Muscle of back (tissue), 11 donors: ENCODE results near the gene TRPC3. TPM values are rescaled to one million over a fixed set of nuclear protein-coding genes. Genes with fewer than 3 reads are reported as not detected.
A peak's percentile ranks its signal among the peaks of the same experiment; 100 is the strongest.
"Not testable (repeated sequence)": the region's sequence is repeated elsewhere in the genome, so short reads cannot be mapped to it uniquely, and the experiment has no call there.

Experiments used
- DNase-seq, 3 donors: peaks; one replicate each; pipeline versions ENCODE4 v3.0.0 to v3.0.0-alpha.2; 2013
- polyA plus RNA-seq, 10 donors: library from polyadenylated mRNA; unstranded; fragments of 120-200 nt; gene quantifications; one replicate each; pipeline ENCODE4 v1.2.1, GENCODE V29; 2013; ENCODE audit not compliant: insufficient read length in 10 of 10

The TRPC3 gene
- polyA plus RNA-seq, 10 donors, result 0.59 to 1.7 (median 0.84) TPM

DNA sequence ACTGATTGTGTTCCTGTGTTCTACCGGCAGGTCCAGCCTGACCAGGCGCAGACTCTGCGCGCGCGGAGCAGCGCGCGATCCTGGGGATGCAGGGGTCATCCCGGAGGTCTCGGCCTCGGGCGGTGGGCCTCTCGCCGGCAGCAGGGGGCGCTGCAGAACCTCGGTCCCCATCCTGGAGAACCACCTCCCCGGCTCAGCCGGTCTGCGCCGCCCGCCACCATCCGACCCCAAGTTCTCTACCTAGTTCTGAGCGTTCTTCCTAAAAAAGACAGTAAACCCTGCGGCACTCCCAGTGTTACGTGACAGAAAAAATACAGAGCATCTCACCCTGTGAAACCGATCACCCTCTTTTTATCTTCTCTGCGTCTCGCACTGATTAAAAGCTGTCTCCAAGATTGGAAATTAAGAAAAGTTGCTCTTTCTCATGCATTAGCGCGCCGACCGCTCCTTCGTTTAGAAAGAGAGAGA is 1.6 kb downstream of the TRPC3 start:
- DNase-seq, result peak; percentile 64 to 92 (median 86)

DNA sequence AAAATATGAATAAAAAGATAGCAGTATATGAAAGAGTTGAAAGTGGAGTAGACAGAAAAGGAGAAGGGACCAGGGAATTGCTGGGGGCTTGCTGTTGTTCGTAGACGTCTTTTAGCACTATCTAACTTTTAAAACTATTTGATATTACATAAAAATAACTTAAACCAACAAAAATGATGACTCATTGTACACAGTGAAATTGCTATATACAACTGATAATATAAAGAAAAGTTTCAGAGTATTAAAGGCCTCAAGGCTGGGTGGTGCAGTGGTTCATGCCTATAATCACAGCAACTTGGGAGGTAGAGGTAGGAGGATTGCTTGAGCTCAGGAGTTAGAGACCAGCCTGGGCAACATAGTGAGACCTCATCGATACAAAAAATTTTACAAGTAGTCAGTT is 5.2 kb downstream of the TRPC3 start:
- DNase-seq, result no peak

DNA sequence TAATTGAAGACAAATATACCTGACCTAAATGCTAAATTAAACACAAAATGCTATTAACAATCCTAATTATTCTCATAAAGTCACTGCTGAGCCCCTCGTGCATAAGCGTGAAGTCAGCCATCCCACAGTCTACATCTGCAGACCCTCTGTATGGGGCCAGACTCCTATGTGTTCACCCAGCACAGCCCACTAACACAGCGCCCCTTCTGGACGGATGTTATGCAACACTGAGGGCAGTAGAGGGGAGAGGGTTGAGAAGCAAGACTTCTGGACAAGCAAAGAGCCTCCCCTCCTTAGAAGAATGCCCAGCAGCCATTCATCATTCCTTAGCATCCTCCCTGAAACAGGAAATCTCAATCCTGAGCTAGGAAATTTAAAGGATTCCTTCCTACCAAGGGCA is 7.9 kb downstream of the TRPC3 start:
- DNase-seq, result no peak

DNA sequence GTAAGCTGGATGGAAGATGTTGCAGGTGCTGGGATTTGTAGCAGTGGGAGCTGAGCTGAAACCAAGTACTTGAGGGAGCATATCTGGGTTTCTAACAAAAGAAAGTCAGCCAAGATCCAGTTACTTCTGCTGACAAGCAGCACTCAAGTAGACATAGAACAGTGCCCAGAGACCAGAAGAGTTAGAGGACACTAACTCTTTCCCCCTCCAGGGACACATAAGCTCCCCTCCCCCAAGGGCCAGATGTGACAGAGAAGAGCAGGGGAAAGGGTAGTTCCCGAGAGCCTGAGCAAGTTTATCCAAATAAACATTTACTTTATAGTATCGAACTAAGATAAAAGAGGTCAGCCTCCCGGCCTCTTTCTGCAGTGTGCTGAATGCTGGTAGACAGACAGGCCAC is 12.2 kb downstream of the TRPC3 start:
- DNase-seq, result no peak

DNA sequence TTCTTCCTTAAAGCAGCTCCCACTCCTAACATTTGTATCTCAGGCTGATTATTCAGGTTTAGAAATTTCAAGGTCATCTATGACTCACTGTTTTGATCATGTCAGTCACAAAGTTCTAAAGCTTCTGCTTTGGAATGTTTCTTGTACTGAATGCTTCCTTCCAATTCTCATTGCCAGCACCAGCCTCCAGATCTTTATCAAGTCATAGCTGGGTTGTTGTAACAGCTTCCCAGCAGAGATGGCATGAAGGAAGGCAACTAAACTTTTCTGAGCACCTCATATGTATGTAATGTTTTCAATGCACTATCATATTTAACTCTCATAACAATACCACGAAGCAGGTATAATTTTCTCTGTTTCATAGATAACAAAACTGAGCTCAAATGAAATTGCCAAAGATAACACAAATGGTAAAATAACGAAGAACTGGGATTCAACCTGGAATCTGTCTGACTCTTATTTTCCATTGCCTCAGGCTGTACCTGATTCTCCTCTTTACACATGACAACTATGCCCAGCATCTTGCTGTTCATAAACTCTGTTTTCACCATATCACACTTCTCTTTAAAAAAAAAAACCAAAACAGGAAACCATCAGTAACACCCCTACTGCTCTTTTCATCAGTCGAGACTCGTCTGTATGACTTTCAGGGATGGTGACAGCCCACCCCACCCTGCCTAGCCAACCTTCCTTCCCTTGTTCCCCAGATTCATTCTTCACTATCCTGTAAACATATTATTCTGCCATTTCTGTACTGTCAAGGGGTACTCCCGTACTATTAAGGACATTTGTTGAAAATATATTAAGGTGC is 13.4 kb downstream of the TRPC3 start:
- DNase-seq, result no peak

DNA sequence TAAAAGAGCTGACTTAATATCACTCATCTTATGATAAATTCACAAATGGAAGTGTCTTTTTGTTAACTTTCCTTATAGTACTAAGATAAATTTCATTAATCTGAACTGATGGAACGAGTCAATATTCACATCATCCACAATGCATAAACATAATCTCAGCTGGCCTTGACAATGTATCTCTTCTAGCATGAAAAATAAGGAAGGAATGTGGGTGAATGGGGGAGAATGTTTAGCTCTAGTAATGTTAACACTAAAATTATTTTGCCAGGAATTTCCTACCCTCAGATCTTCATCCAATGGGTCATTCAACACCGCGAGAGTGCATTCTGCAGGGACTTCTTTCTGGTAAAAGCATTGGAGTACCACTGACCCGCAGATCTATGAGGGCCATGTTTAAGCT is 15.8 kb downstream of the TRPC3 start:
- DNase-seq, result no peak

DNA sequence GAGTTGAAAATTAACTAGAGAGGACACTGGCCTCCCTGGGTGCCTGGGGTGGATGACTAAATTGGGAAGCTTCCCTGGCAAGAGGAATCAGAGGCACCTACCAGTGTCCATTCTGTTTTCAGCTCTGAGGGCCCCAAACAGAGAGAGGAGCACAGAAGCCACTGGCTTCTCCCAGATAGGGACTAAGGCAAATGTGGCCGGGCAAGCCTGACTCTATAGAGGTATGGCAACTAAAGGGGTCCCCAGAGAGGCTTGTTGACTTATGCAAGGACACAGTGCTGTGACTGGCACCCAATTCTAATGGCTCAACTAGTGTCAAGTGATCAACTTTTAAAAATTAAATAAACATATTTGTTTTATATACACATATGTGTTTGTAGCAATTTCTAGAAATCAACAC is 17.2 kb downstream of the TRPC3 start:
- no peak for DNase-seq

DNA sequence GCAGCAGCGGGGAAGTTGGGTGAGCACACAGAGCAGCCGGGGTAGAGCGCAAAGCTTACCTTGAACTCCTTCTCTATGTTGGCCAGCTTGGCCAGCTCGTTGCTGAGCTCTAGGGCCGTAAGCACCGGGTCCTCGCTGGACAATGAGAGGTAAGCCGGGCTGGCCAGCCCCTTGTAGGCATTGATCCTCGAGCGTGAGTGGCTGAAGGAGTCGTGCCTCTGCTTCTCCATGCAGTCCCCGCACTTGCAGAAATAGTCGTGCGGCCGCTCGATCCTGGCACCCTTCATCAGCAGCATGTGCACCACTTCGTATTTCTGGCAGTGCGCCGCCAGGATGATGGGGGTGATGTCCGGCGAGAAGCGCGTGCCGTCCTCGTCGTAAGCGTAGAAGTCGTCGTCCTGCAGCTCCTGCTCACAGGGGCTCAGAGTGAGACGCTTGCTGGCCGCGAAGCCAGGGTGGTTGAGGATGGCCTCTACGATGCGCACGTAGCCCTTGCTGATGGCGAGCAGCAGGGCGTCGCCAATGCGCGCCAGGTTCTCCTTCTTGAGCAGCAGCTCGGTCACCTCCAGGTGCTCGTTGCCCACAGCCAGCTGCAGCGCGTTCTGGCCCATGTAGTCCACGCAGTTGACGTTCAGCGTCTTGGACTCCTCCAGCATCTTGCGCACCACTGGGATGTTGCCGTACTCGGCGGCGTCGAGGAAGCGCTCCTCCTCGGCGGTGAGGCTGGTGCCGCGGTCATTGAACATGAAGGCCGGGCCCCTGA is 19.5 kb downstream of the TRPC3 start:
- no peak for DNase-seq

DNA sequence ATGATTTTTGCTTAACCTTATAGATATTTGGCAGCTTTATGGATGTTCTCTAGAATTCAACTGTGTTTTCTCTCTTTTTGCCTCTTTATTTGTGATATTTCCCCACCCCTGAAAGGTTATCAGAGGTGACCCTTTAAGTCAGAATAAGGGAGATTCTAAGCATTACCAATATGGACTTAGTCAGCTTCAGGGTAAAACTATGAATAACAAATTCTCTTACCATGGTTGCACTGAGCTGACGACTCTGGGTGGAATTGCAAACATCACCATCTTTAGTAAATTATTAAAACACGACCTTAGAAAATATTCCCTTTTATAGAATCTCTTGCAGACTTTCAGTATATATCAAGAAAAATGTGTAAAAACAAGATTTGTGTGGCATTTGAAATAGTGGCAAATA is 21.6 kb downstream of the TRPC3 start:
- DNase-seq, result no peak

DNA sequence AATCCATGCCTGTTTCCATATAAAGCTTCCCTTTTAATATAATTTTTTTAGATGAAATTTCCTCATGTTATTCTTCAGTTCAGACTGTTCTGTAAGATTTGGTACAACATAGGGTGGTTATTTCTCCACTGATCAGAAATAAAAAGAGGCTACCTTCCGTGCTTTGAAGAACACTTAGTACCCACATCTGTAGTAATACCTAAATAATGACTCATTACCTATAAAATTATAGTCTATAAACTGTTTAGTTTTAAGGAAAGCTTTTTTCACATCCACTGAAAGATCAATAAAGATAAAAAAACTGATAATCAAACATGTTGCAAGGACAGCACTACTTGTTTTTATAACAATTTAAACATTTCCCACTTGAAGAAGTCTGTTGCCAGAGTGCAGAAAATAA is 23.9 kb downstream of the TRPC3 start:
- no peak for DNase-seq

DNA sequence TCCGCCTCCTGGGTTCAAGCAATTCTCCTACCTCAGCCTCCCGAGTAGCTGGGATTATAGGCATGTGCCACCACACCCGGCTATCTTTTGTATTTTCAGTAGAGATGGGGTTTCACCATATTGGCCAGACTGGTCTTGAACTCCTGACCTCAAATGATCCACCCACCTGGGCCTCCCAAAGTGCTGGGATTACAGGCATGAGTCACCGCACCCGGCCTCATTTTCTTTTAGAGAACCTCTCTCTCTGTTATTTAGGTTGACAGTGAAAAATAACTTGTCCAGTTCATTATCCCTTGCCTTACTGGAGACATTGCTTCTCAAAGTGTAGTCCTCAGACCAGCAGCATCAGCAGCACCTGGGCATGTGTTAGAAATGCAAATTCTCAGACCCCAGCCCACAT is 25.4 kb downstream of the TRPC3 start:
- not testable (repeated sequence) for DNase-seq

DNA sequence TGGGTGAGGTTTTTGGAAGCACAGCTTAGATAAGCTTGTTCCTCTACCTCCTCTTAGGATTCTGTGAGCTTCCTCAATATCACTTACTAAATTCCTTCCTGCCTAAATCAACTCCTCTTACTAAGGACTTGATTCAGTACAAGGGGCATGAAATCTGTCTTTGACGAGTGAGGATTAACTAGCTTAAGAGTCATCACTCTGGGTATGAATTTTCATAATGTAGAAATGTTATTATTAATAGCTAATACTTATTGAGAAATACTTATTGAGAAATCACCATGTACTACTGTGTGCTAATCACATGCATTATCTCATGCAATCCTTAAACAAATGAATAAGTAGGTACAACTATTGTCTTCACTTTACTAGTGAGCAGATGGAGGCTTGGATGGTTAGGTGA is 28.6 kb downstream of the TRPC3 start:
- no peak for DNase-seq

DNA sequence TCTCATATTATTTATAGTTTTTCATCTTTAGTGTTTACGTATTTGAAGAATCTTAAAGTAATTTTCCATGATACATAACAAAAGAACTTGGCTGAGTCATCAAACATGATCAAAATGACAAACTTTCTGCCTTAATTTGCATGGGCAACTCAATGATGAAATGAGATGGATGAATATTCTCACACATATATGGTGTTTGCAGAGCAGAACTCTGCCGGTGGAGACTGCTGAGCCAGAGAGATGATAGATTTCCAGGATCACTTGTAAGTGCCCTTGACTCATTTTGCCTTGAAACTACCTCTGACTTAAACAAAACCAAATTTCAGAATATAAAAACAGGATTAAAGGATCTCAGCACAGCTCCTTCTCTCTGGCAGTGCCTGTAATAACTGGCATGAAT is 38.2 kb downstream of the TRPC3 start:
- DNase-seq, result no peak

DNA sequence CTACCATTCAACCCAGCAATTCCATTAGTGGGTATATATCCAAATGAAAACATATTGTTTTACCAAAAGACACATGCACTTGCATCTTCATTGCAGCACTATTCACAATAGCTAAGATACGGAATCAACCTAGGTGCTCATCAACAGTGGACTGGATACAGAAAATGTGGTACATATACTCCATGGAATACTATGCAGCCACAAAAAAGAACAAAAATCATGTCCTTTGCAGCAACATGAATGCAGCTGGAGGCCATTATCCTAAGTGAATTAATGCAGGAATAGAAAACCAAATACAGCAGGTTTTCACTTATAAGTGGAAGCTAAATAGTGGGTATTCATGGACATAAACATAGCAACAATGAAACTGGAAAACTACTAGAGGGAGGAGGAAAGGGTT is 43.5 kb downstream of the TRPC3 start:
- no peak for DNase-seq

DNA sequence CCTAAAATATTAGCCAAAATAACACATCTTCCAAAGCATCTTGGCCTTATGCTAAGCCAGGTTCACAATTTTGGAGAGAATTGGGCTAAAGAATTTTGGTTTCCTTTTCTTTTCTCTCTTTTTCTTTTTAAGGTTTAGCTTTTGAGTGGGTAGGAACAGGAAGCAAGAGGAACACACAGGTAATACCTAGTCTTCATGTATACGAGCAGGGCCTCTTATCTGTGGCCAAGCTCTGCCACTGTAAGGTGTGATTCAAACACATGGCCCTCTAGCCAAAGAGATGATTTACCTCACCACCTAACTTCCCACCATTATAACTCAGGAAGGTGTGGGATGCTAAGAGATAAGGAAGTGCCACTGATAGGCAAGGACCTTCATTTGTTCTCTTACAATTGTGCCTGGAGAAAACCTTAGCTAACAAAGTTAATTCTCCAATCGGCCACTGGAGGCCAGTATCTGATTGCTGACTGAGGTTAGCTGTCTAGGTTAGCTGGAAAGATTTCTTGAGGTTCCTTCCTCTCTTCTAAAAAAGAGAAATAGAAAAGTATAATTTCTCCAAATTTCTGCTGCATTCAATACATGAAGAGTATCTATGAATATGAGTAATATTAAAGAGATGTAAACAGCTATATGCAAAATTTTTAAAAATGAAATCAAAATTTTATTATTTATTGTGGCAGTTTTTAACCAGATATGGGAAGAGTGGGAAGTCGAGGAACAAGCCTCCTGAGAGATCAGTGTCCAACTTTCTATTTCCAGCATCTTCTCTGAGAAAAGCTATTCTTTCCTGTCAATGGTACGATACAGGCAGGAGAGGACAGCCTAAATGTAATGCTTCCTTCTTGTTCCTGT is 51.5 kb downstream of the TRPC3 start:
- DNase-seq, result peak; percentile 41 to 76 (median 52)

DNA sequence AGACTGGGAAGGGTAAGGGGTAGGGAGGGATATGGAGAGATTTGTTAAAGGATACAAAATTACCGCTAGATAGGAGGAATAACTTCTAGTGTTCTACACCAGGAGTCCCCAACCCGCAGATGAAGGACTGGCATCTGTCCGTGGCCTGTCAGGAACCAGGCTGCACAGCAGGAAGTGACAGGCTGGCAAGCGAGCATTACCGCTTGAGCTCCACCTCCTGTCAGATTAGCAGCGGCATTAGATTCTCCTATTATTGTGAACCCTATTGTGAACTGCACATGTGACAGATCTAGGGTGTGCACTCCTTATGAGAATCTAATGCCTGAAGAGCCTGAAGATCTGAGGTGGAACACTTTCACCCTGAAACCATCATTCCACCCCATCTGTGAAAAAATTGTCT is 53.7 kb downstream of the TRPC3 start:
- no peak for DNase-seq

DNA sequence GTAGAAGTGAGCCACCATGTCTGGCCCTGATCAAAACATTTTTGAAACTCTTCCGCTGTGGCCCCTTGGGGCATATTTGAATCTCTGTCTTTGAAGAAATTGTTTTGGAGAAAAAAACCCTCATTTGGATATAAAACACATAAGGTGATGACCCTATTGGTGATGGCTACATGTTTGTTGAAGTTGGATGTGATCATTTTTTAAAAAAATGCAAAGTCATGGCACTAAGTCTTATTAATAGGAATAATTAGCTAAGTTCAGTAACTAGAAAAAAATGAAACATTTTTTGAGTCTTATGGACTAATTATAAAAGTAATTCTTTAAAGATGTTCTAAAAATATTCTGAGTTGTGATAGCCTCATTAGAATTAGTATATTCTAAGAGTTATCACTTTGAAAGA is 63.7 kb downstream of the TRPC3 start:
- no peak for DNase-seq

DNA sequence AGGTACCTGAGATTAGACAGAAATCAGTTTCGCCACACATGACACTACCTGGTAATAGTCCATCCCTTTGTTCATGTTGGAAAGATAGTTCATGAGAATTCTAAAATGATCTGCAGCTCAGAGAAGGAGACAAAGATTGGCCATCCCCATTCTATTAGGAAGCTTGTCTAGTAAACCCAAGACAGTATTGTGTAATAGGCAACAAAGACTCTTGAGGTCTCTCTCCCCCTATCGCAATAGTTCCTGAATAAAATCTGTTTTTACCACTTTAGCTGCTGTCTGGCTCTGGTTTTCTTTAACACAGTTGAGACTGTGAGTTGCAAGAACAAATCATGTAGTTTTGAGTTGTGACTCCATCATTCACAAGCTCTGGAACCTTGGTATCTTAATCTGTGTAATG is 66.7 kb downstream of the TRPC3 start:
- no peak for DNase-seq

DNA sequence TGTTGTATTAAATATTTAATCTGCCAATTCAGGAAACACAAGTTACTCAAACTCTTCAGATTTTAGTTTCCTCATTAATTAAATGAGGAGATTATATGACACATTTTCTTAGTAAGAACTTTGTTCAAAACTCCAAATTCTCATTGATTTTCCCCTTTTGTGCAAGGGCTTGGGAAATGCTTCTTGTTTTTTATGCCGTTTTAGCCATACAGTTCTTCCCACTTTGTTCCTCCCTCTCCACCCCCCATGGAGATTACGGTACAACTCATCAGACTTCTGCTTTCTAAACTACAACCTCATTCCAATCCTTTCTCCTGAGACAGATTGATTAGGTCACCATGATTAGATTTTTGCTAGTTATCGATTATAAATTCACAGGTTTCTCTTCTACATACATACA is 70.7 kb downstream of the TRPC3 start:
- DNase-seq, result no peak

DNA sequence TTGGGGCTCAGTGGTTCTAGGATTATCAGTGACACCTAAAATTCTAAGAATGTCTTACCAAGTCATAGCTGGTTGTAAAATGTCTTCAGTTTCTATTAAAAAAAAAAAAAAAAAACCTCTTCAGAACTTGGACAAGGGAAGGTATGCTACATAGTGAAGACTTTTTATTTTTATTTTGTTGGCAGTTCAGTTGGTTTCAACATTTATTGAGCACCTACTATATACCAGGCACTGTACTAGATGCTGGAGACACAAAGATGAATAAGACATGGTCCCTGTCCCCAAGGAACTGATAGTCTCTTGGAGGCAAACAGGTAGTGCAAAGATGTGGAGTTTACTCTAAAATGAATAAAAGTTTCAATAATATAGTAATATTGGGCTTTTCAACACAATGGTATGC is 72.7 kb downstream of the TRPC3 start:
- no peak for DNase-seq

DNA sequence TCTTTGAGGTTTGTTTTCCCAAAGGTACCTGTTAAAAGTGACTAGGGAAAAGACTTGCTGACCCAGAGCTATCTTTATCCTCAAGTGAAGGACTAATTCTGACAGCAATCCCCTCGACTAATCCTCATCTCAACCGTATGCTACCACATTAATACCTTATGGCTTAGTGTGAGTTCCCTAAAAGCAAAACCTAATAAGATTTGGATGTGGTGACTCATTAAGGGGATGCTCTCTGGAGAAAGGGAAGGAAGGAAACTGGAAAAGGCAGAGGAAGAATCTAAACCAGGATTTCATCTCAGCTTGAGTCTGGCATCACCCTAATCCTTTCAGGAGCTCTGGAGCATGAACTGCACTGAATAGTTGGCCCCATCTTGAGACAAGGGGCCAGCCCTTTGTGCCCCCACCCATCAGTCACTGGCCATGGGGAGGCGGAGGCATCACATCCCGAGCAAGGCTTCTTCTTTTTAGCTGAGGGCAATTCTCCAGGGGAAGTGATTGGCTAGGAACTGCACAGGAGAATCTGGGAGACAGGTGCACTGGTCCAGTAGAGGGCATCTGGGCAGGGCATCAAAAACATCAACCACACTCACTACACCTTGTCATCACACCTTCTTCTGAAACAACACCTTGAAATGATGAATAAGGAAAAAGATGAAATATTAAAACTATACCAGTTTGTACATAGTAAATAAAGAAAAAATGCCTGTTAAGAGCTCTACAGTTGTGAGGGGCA is 74.7 kb downstream of the TRPC3 start:
- no peak for DNase-seq

DNA sequence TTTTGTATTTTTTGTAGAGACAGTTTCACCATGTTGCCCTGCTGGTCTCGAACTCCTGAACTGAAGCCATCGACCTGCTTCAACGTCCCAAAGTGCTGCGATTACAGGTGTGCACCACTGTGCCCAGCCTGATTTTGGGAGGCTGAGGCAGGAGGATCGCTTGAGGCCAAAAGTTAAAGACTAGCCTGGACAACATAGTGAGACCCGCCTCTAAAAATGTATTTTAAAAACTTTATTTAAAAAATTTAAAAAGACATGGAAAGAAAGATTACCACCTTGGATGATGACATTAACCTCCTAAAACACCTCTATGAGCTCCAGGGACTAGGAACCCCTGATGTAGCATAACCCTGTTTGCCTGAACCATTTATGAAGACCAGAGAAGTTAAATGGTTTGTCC is 75.8 kb downstream of the TRPC3 start:
- DNase-seq, result no peak
